MV-4-11 (cell line): Measurements from ENCODE around the gene SYNE3.

ENCODE experiments used
- DNase-seq: peaks from one replicate; lab custom pipeline; 2025; lab: John Stamatoyannopoulos, UW

The SYNE3 gene

DNA sequence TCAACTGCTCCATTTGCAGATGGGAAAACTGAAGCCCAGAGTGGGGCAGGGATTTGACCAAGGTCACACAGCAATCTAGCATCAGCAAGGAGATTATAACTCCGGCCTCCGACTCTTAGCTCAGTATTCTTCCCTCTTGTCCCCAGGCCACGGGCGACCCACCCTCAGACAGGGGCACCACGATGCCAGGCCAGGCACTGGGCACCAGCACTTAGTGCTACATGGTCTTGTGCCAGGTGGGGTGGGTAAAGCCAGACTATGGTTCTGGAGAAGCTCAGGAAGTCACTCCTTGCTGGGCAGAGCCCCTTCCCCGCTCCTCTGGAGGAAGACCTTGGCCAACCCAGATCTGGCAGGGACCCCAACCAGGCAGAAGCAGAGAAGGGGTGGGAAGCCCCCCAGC is 41.5 kb downstream of the SYNE3 start:
- DNase-seq = no peak

- DNase-seq = no peak
Observed at GRCh38 chr14:95474486-95474885, 42.0 kb downstream of the SYNE3 start.

DNA sequence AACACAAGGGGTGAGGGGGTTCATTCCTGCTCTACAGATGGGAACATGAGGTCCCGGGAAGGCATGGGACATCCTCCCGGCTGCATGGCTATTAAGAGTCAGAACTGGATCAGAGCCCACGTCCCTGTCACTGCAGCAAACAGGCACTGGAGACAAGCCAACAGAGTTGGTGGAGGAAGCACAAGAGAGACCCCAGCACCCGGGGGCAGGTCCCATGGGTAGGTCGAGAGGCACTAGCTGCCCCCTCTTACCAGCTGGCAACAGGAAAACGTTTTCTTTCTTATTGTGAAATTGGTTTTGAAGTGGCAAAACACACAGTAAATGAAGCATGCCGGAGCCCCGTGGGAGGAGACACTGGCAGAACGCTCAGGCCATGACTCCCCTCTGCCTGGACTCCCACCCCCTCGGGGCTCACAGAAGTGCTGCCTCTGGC is 43.6 kb downstream of the SYNE3 start:
- DNase-seq = no peak

DNA sequence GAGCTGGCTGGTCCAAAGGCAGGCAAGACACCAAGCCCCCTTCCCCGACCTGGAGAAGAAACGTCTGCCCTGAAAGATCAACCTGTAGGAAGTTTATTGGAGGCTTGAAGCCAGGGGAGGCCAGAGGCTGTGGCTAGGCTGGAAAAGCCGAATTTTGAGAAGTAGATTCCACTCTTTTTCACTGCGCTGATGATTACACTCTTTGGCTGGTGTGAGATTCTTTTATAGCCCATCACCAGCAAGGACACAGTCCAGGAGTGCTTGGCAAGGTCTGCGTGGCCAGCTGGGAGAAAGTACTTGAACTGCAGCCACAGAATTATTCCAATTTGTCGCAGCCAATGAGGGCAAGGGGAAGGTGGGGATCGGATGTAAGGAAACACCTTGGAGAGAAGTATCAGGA is 45.0 kb downstream of the SYNE3 start:
- no peak for DNase-seq

DNA sequence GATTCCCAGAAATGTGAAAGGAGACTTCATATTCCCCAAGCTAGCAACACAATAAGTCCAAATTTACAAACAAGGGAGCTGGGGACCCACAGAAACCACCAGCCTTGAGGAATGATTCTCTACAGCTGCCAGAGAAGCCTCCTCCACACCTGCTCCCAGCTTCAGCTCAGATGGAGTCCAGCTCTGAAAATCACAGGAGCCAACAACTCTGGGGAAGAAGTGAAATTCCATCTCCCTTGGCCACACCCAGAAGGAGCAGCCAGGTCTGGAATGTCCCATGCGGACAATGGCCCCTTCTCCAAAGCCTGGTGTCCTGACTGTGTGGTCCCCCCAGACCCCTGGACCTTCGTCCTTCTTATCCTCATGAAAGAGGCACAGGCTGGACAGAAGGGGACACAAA is 45.4 kb downstream of the SYNE3 start:
- DNase-seq = no peak

DNA sequence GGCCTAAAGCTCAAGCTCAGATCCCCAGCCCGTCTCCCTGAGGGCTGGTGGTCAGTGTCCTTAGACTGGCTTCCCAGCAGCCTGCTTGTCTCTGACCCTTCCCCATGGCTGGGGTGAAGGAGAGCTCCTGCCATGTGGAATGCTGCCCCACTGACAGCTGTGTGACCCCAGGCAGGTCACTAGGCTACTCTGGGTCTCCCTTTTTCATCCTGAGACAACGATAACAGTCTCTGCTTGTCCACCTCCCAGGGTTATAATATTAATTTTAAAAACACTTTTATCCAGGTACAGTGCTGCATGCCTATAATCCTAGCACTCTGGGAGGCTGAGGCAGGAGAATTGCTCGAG is 47.3 kb downstream of the SYNE3 start:
- DNase-seq = no peak

DNA sequence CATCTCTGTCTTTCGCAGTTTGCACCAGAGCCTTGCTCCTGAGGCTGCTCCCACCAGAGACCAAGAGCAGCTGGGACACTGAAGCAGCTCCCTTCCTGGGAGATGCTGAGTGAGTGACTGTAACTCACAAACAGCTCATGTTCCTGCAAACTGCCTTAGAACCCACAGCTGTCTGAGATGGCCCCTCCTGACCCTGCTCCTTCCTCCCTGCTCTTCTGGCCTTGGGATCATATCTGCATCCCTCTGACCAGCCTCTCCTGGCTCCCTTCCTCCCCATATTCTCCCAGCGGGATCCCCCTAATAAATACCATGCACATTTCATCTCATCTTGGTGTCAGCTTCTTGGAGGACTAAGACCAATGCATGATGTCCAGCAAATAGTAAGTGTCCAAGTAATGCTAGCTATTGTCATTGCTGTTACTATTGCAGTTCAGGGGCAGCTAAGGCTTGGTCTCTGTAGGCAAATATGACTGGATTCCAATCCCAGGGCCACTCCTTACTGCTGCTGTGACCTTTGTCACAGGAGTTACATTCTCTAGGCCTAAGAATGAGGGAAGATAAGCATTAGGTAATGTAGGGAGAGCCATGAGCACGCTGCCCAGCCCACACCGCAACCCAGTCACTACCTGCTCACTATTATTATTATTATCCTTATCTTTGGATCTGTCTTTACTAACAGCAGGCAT is 47.9 kb downstream of the SYNE3 start:
- no peak for DNase-seq

GRCh38 chr14:95467657-95468056 is 48.8 kb downstream of the SYNE3 start:
- DNase-seq = no peak

- no peak for DNase-seq
Observed at GRCh38 chr14:95467232-95467631, 49.2 kb downstream of the SYNE3 start.
